KMS-11 (cell line): Measurements from ENCODE around the gene LRRK1.

Source experiments
- H2AFZ ChIP-seq: fragments of 200-600 bp; sonication (generic); 2 replicates; pipeline ENCODE4 v1.6.1; 2016; ENCODE audit warnings: antibody characterized with exemption, mixed run types, low read depth
- H3K27ac ChIP-seq: fragments of 200-600 bp; sonication (generic); 2 replicates; pipeline ENCODE4 v1.6.1; 2016; ENCODE audit warnings: mild to moderate bottlenecking, mixed run types
- H3K27me3 ChIP-seq: fragments of 200-600 bp; sonication (generic); 2 replicates; pipeline ENCODE4 v1.6.1; 2017; ENCODE audit warnings: mild to moderate bottlenecking, low read depth, mixed run types, moderate library complexity; ENCODE audit not compliant: insufficient read depth
- H3K36me3 ChIP-seq: fragments of 200-600 bp; sonication (generic); 2 replicates; pipeline ENCODE4 v1.6.1; 2017; ENCODE audit warnings: mild to moderate bottlenecking, mixed run types; ENCODE audit not compliant: insufficient read depth
- H3K4me1 ChIP-seq: fragments of 200-600 bp; sonication (generic); 2 replicates; pipeline ENCODE4 v1.6.1; 2016; ENCODE audit warnings: mild to moderate bottlenecking, low read depth, mixed run types; ENCODE audit not compliant: poor library complexity, severe bottlenecking
- H3K4me2 ChIP-seq: fragments of 200-600 bp; sonication (generic); 2 replicates; pipeline ENCODE4 v1.7.0; 2016; ENCODE audit warnings: mild to moderate bottlenecking, mixed run types
- H3K4me3 ChIP-seq: fragments of 200-600 bp; sonication (generic); IDR thresholded peaks from 2 replicates; pipeline ENCODE4 v1.6.1; 2017; ENCODE audit warnings: low read depth, low read length, mixed read lengths; ENCODE audit not compliant: insufficient read depth
- H3K79me2 ChIP-seq: fragments of 200-600 bp; sonication (generic); 2 replicates; pipeline ENCODE4 v1.6.1; 2016; ENCODE audit warnings: low read depth, mixed run types; ENCODE audit not compliant: insufficient read depth
- H3K9ac ChIP-seq: fragments of 200-600 bp; sonication (generic); 2 replicates; pipeline ENCODE4 v1.6.1; 2016; ENCODE audit warnings: mild to moderate bottlenecking, mixed run types
- H4K20me1 ChIP-seq: fragments of 200-600 bp; sonication (generic); 2 replicates; pipeline ENCODE4 v1.6.1; 2016; ENCODE audit warnings: mild to moderate bottlenecking, mixed run types; ENCODE audit not compliant: insufficient read depth
- TF ChIP-seq, protein P1 (sequence below): fragments of 200-600 bp; sonication (generic); conservative IDR thresholded peaks from 2 replicates; pipeline ENCODE4 v1.6.1; 2017; ENCODE audit warnings: low read depth, mild to moderate bottlenecking, antibody characterized with exemption, low read length, moderate library complexity, mixed read lengths

LRRK1 gene

DNA sequence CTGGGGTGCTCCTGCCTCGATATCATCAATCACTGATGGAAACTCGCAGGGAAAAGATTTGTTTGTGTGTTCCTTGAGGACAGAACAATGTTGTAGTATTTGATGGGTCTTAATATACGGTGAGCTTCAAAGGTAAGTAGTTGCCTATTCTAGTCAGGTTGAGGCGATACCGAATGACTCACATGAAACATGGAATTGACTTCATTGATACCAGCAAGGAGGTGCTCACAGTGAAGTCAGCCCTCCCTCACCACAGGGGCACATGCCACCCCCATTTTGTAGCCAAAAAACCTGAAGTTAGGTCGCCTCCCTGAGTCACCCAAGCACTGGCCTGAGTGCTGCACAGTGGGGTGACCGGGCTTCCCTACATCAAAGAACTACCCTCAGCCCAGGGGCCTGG, 43.2 kb upstream of the LRRK1 start:
- H3K36me3 ChIP-seq = no peaks in the 10 kb centered on the region
- H4K20me1 ChIP-seq = no peaks in the 10 kb centered on the region
- no peaks in the 10 kb centered on the region for H3K27me3 ChIP-seq
- H3K4me1 ChIP-seq = no peaks in the 10 kb centered on the region
- H3K4me3 ChIP-seq = no peak overlapping the region
- TF ChIP-seq, protein P1, sequence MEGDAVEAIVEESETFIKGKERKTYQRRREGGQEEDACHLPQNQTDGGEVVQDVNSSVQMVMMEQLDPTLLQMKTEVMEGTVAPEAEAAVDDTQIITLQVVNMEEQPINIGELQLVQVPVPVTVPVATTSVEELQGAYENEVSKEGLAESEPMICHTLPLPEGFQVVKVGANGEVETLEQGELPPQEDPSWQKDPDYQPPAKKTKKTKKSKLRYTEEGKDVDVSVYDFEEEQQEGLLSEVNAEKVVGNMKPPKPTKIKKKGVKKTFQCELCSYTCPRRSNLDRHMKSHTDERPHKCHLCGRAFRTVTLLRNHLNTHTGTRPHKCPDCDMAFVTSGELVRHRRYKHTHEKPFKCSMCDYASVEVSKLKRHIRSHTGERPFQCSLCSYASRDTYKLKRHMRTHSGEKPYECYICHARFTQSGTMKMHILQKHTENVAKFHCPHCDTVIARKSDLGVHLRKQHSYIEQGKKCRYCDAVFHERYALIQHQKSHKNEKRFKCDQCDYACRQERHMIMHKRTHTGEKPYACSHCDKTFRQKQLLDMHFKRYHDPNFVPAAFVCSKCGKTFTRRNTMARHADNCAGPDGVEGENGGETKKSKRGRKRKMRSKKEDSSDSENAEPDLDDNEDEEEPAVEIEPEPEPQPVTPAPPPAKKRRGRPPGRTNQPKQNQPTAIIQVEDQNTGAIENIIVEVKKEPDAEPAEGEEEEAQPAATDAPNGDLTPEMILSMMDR = no peak
- H2AFZ ChIP-seq = no peak overlapping the region
- no peak overlapping the region for H3K9ac ChIP-seq
- H3K27ac ChIP-seq = no peak overlapping the region
- no peak overlapping the region for H3K4me2 ChIP-seq
- no peaks in the 10 kb centered on the region for H3K79me2 ChIP-seq

DNA sequence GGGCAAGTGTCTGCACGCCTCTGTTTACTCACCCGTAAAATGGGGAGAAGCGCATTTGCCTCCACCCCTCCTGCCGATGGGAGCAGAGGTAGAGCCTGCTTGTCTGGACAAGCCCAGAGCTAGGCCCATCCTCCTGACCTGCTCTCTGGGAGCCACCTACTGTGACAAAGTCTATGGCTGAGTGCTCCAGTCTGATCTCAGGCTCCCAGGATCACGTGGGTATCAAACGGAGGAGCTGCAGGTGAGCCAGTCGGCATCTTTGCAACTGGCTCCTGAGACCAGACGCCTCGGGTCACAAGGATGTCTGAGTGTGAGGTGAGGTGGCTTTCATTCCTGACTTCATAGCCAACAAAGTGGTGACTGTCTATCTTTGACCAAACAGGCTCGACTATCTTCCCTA, 41.6 kb upstream of the LRRK1 start:
- Histone ChIP-seq H3K27me3 (no peaks in the 10 kb centered on the region), H3K4me3 (no peak overlapping the region), H2AFZ (no peak overlapping the region), H3K79me2 (no peaks in the 10 kb centered on the region), H3K27ac (no peak overlapping the region), H3K4me2 (no peak overlapping the region), H4K20me1 (no peaks in the 10 kb centered on the region), H3K36me3 (no peaks in the 10 kb centered on the region), H3K4me1 (no peaks in the 10 kb centered on the region), H3K9ac (no peak overlapping the region)
- TF ChIP-seq, protein P1 = no peak

DNA sequence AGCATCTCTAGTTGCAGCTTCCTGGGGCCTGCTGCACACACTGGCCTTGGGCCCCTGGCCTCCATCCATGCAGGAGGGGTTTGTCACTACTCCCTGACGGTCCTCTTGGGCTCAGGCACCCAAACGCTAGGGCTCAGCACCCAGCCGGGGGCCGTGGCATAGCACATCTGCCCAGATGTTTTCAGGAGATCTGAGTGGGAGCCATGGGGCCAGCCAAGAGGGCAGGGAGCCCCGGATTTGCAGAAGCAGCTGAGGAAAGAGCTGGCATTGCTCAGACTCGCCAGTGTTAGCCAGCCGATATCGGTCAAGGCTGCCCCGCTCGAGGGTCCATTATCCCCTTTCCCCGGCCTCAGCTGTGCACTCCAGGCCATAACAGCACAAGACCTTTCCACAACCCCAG, 41.0 kb upstream of the LRRK1 start:
- Histone ChIP-seq H3K4me3 (no peak overlapping the region), H3K9ac (no peak overlapping the region), H3K27ac (no peak overlapping the region)

DNA sequence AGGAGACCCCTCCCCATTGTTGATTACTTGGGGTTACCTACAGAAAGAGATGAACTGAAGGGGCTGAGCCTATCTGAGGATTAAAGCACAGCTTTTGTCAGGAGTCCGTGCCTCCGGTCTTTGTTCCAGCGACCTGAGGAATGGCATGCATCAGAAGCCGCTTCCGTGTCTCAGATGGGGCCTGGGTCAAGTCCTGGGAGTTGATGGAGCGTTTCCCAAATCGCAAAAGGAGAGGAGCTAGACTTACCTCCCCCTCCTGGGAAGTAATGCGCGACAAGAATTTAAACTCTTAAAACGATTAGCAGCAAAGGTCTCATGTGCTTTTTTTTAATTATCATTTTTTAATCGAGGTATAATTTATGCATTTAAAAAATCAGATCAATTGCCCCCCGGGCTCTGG, 40.5 kb upstream of the LRRK1 start:
- Histone ChIP-seq H3K4me1 (no peaks in the 10 kb centered on the region), H3K36me3 (no peaks in the 10 kb centered on the region), H3K4me2 (no peak overlapping the region), H3K27ac (no peak overlapping the region), H3K27me3 (no peaks in the 10 kb centered on the region), H3K79me2 (no peaks in the 10 kb centered on the region), H4K20me1 (no peaks in the 10 kb centered on the region), H3K4me3 (no peak overlapping the region), H2AFZ (no peak overlapping the region), H3K9ac (no peak overlapping the region)
- TF ChIP-seq, protein P1 = no peak

More for the DNA sequence above, 41.0 kb upstream of the LRRK1 start:
- no peak overlapping the region for H3K4me2 ChIP-seq
- H3K4me1 ChIP-seq = no peaks in the 10 kb centered on the region
- H3K36me3 ChIP-seq = no peaks in the 10 kb centered on the region
- no peak overlapping the region for H2AFZ ChIP-seq
- H3K27me3 ChIP-seq = no peaks in the 10 kb centered on the region
- H3K79me2 ChIP-seq = no peaks in the 10 kb centered on the region
- TF ChIP-seq, protein P1 = no peak
- no peaks in the 10 kb centered on the region for H4K20me1 ChIP-seq
